ENCODE measurements around the gene CRYBG1. TPM values are rescaled to one million over a fixed set of nuclear protein-coding genes. Genes with fewer than 3 reads are reported as not detected.

Gene CRYBG1
- total and polyA plus RNA-seq, 2 experiments from 2014 or later, result 3.2 to 10.0 TPM

DNA sequence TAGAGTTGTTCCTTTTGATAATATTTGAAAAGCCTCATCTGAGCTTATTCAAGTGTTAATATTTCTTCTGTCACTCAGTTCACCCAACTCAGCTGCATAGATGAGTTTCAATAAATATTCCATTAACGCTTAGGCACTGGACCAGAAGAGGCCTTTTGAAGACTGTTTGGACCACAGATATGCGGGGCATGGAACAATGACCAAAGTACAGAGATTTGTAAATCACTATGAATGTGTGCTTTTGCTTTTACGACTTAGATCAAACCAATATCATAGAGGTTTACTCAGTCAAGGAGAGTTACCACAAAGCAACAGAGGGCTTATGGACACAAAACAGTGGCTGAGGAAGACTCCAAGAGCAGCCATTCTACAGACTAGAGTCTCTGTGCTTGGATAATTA is 168.9 kb downstream of the CRYBG1 start:
- Histone ChIP-seq H3K9me3 (ENCODE audit: low read depth) (no peaks in the 10 kb centered on the region), H3K36me3 (replicated peaks; ENCODE audit: insufficient read depth, low read depth) (no peaks in the 10 kb centered on the region), H2AFZ (no peak overlapping the region), H3K79me2 (no peaks in the 10 kb centered on the region), H3K9me2 (replicated peaks; ENCODE audit: insufficient read depth) (no peaks in the 10 kb centered on the region), H3K27me3 (no peaks in the 10 kb centered on the region), H3K4me2 (no peak overlapping the region), H3K27ac (no peak overlapping the region), H3K4me3 (no peak overlapping the region), H3K4me1 (ENCODE audit: insufficient read depth) (no peaks in the 10 kb centered on the region), H4K20me1 (ENCODE audit: insufficient read depth, poor library complexity, severe bottlenecking) (no peaks in the 10 kb centered on the region)
- DNase-seq (ENCODE audit: low spot score), result no peak
- TF ChIP-seq EZH2 (IDR thresholded peaks at IDR 0.05; ENCODE audit: borderline replicate concordance), result no peak
- TF ChIP-seq, protein P1, sequence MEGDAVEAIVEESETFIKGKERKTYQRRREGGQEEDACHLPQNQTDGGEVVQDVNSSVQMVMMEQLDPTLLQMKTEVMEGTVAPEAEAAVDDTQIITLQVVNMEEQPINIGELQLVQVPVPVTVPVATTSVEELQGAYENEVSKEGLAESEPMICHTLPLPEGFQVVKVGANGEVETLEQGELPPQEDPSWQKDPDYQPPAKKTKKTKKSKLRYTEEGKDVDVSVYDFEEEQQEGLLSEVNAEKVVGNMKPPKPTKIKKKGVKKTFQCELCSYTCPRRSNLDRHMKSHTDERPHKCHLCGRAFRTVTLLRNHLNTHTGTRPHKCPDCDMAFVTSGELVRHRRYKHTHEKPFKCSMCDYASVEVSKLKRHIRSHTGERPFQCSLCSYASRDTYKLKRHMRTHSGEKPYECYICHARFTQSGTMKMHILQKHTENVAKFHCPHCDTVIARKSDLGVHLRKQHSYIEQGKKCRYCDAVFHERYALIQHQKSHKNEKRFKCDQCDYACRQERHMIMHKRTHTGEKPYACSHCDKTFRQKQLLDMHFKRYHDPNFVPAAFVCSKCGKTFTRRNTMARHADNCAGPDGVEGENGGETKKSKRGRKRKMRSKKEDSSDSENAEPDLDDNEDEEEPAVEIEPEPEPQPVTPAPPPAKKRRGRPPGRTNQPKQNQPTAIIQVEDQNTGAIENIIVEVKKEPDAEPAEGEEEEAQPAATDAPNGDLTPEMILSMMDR (IDR thresholded peaks at IDR 0.05; ENCODE audit: poor library complexity), result no peak
- 72% methylated on average over 3 of the region's 3 CpGs for WGBS (ENCODE audit: low lambda C conversion rate, missing lambda C conversion rate)

GRCh38 chr6:106530026-106530425 is 169.5 kb downstream of the CRYBG1 start:
- WGBS (ENCODE audit: low lambda C conversion rate, missing lambda C conversion rate), result 88% methylated on average over 1 of the region's 1 CpG
- no peaks in the 10 kb centered on the region for H3K9me2 ChIP-seq (replicated peaks; ENCODE audit: insufficient read depth)
- no peaks in the 10 kb centered on the region for H3K36me3 ChIP-seq (replicated peaks; ENCODE audit: insufficient read depth, low read depth)
- TF ChIP-seq EZH2phosphoT487 (IDR thresholded peaks at IDR 0.05; ENCODE audit: low read depth, severe bottlenecking, unreplicated experiment) (no peak), EZH2 (IDR thresholded peaks at IDR 0.05; ENCODE audit: borderline replicate concordance) (no peak)
- TF ChIP-seq, protein P1 (IDR thresholded peaks at IDR 0.05; ENCODE audit: poor library complexity), result no peak
- H4K20me1 ChIP-seq (ENCODE audit: insufficient read depth, poor library complexity, severe bottlenecking), result no peaks in the 10 kb centered on the region
- no peak overlapping the region for H3K4me3 ChIP-seq
- no peak for DNase-seq (ENCODE audit: low spot score)
- H3K27me3 ChIP-seq, result no peaks in the 10 kb centered on the region
- no peak overlapping the region for H2AFZ ChIP-seq
- no peak overlapping the region for H3K27ac ChIP-seq
- no peaks in the 10 kb centered on the region for H3K4me1 ChIP-seq (ENCODE audit: insufficient read depth)
- H3K4me2 ChIP-seq, result no peak overlapping the region
- H3K79me2 ChIP-seq, result no peaks in the 10 kb centered on the region
- no peaks in the 10 kb centered on the region for H3K9me3 ChIP-seq (ENCODE audit: low read depth)

- H3K27ac ChIP-seq, result no peak overlapping the region
- no peak overlapping the region for H3K4me2 ChIP-seq
- no peaks in the 10 kb centered on the region for H3K9me3 ChIP-seq (ENCODE audit: low read depth)
- H3K36me3 ChIP-seq (replicated peaks; ENCODE audit: insufficient read depth, low read depth), result no peaks in the 10 kb centered on the region
- no peak overlapping the region for H2AFZ ChIP-seq
- H3K4me3 ChIP-seq, result no peak overlapping the region
- TF ChIP-seq EZH2 (IDR thresholded peaks at IDR 0.05; ENCODE audit: borderline replicate concordance) (no peak), EZH2phosphoT487 (IDR thresholded peaks at IDR 0.05; ENCODE audit: low read depth, severe bottlenecking, unreplicated experiment) (no peak)
- TF ChIP-seq, protein P1 (IDR thresholded peaks at IDR 0.05; ENCODE audit: poor library complexity), result no peak
- no peaks in the 10 kb centered on the region for H3K79me2 ChIP-seq
- WGBS (ENCODE audit: low lambda C conversion rate, missing lambda C conversion rate), result 97% methylated on average over 1 of the region's 1 CpG
- H3K27me3 ChIP-seq, result no peaks in the 10 kb centered on the region
- no peaks in the 10 kb centered on the region for H3K4me1 ChIP-seq (ENCODE audit: insufficient read depth)
- no peak for DNase-seq (ENCODE audit: low spot score)
- H3K9me2 ChIP-seq (replicated peaks; ENCODE audit: insufficient read depth), result no peaks in the 10 kb centered on the region
- H4K20me1 ChIP-seq (ENCODE audit: insufficient read depth, poor library complexity, severe bottlenecking), result no peaks in the 10 kb centered on the region
These were observed 170.0 kb downstream of the CRYBG1 start for GRCh38 chr6:106530502-106530901.

GRCh38 chr6:106533054-106533453 is 172.5 kb downstream of the CRYBG1 start:
- Histone ChIP-seq H3K9me3 (ENCODE audit: low read depth) (no peaks in the 10 kb centered on the region), H4K20me1 (ENCODE audit: insufficient read depth, poor library complexity, severe bottlenecking) (no peaks in the 10 kb centered on the region), H3K4me3 (no peak overlapping the region), H3K9me2 (replicated peaks; ENCODE audit: insufficient read depth) (no peaks in the 10 kb centered on the region), H3K4me2 (no peak overlapping the region), H3K4me1 (ENCODE audit: insufficient read depth) (no peaks in the 10 kb centered on the region), H3K27ac (no peak overlapping the region), H3K79me2 (no peaks in the 10 kb centered on the region), H3K36me3 (replicated peaks; ENCODE audit: insufficient read depth, low read depth) (no peaks in the 10 kb centered on the region), H2AFZ (no peak overlapping the region), H3K27me3 (no peaks in the 10 kb centered on the region)
- DNase-seq (ENCODE audit: low spot score), result no peak
- 61% methylated on average over 5 of the region's 5 CpGs for WGBS (ENCODE audit: low lambda C conversion rate, missing lambda C conversion rate)
- TF ChIP-seq EZH2 (IDR thresholded peaks at IDR 0.05; ENCODE audit: borderline replicate concordance) (no peak), EZH2phosphoT487 (IDR thresholded peaks at IDR 0.05; ENCODE audit: low read depth, severe bottlenecking, unreplicated experiment) (no peak)
- TF ChIP-seq, protein P1 (IDR thresholded peaks at IDR 0.05; ENCODE audit: poor library complexity), result no peak
